GM23248 (cell line): ENCODE results near the gene RUFY1. TPM values are rescaled to one million over a fixed set of nuclear protein-coding genes. Genes with fewer than 3 reads are reported as not detected.

Source experiments
- DNase-seq: peaks from one replicate; pipeline ENCODE4 v3.0.0-alpha.2; 2015
- H2AFZ ChIP-seq: fragments of 200-600 bp; sonication (generic); 2 replicates; pipeline ENCODE4 v1.6.1; 2016; ENCODE audit warnings: antibody characterized with exemption
- H3F3A ChIP-seq: fragments of 200-600 bp; sonication (generic); 2 replicates; pipeline ENCODE4 v1.6.1; 2016; ENCODE audit warnings: mild to moderate bottlenecking, antibody characterized with exemption, mixed run types; ENCODE audit not compliant: insufficient read depth
- H3K27ac ChIP-seq: fragments of 200-600 bp; sonication (generic); 2 replicates; pipeline ENCODE4 v1.5.1; 2016; ENCODE audit warnings: mild to moderate bottlenecking
- H3K27me3 ChIP-seq: fragments of 200-600 bp; sonication (generic); replicated peaks from 2 replicates; pipeline ENCODE4 v1.6.1; 2016; ENCODE audit warnings: mild to moderate bottlenecking; ENCODE audit not compliant: insufficient read depth
- H3K36me3 ChIP-seq: fragments of 200-600 bp; sonication (generic); 2 replicates; pipeline ENCODE4 v1.6.1; 2016; ENCODE audit warnings: low read depth, mild to moderate bottlenecking
- H3K4me1 ChIP-seq: fragments of 200-600 bp; sonication (generic); 2 replicates; pipeline ENCODE4 v1.6.1; 2016; ENCODE audit warnings: mild to moderate bottlenecking; ENCODE audit not compliant: insufficient read depth
- H3K4me2 ChIP-seq: fragments of 200-600 bp; sonication (generic); one replicate; pipeline ENCODE4 v1.6.1; 2016; ENCODE audit warnings: mild to moderate bottlenecking; ENCODE audit not compliant: unreplicated experiment
- H3K4me3 ChIP-seq: fragments of 200-600 bp; sonication (generic); 2 replicates; pipeline ENCODE4 v1.5.1; 2016; ENCODE audit warnings: mild to moderate bottlenecking
- H3K79me2 ChIP-seq: fragments of 200-600 bp; sonication (generic); 2 replicates; pipeline ENCODE4 v1.6.1; 2016; ENCODE audit warnings: mild to moderate bottlenecking; ENCODE audit not compliant: insufficient read depth
- H3K9ac ChIP-seq: fragments of 200-600 bp; sonication (generic); 2 replicates; pipeline ENCODE4 v1.6.1; 2016; ENCODE audit warnings: mild to moderate bottlenecking
- H3K9me2 ChIP-seq: fragments of 200-600 bp; sonication (generic); 2 replicates; pipeline ENCODE4 v1.6.1; 2016; ENCODE audit warnings: mixed run types, mild to moderate bottlenecking, moderate library complexity; ENCODE audit not compliant: insufficient read depth
- H3K9me3 ChIP-seq: fragments of 200-600 bp; sonication (generic); one replicate; pipeline ENCODE4 v1.6.1; 2017; ENCODE audit warnings: low read depth
- H4K20me1 ChIP-seq: fragments of 200-600 bp; sonication (generic); 2 replicates; pipeline ENCODE4 v1.6.0; 2016; ENCODE audit not compliant: insufficient read depth
- EZH2 ChIP-seq: fragments of 200-600 bp; sonication (generic); IDR thresholded peaks from 2 replicates; pipeline ENCODE4 v1.6.1; 2018; ENCODE audit warnings: antibody characterized with exemption, mild to moderate bottlenecking; ENCODE audit not compliant: insufficient read depth, poor library complexity, severe bottlenecking
- EZH2phosphoT487 ChIP-seq: fragments of 200-600 bp; sonication (generic); IDR thresholded peaks from 2 replicates; pipeline ENCODE4 v1.6.1; 2018; ENCODE audit warnings: antibody characterized with exemption, moderate library complexity, mild to moderate bottlenecking, low read depth; ENCODE audit not compliant: insufficient read depth
- WGBS, 2 experiments: methylation state at CpG; one replicate each; pipeline ENCODE4 v1.1.6; 2015 to 2017; ENCODE audit warnings: low lambda C conversion rate in 2 of 2, low coverage in 1 of 2; ENCODE audit errors: missing lambda C conversion rate in 2 of 2; 5-methylcytosine and 5-hydroxymethylcytosine counted together
- in situ Hi-C: fragments of 300-500 bp; cut with MboI; formaldehyde crosslinking; loops from 2 replicates; pipeline ENCODE4 v1.15.0; 2020
- polyA plus RNA-seq: library from polyadenylated mRNA; unstranded; fragments of >200 nt; fragmentation: Nextera tagmentation; extraction: Ambion mirVana; gene quantifications from 2 replicates; pipeline ENCODE4 v1.2.1, GENCODE V29; 2016
- total RNA-seq: library from RNA; depleted of rRNA; stranded (reverse); fragments of >200 nt; shearing (Covaris generic); gene quantifications from 2 replicates; pipeline ENCODE4 v1.2.3, GENCODE V29; 2014

RUFY1 gene
- total and polyA plus RNA-seq, 2 experiments from 2014 or later: 27.2 to 41.9 TPM

DNA sequence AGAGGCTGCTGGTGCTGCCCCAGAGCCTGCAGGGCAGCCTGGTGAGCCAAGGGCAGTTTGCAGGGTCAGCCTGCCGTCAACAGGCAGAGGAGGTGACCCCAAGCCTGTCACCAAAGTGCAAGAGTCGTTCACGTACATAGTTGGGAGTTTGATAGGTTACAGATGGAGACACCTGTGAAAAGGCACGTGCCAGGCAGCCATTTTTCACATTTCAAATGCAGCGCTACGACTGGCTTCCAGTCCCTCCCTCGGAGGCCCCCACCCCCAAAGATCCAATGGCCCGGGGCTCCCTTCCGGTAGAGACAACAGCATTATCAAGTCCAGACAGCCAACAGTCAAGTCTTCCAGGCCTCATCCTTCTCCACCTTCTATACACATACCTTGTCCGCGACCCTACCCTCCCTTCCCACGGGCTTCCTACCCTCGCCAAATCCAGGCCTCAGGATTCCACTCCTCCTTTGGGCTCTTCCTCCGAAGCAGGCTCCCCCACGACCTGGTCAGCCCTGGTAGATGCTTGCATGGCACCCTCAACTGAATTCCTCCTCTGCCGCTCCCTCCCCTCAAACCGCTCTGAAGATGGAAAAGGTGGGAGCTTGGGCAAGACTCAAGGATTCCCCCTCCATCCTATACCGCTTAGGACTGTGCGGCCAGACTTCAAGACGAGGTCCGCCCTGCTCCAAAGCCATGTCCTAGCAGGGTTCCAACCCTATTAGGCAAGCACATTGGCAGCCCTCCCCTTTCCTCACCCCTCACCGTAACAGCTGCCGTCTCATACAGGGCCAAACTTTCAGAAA lies 60.0 kb downstream of the RUFY1 start:
- no peaks in the 10 kb centered on the region for H3K9me3 ChIP-seq
- peaks cover 36% of the 10 kb centered on the region for H3K79me2 ChIP-seq
- H3K4me3 ChIP-seq: no peak overlapping the region
- H3K36me3 ChIP-seq: peaks cover 56% of the 10 kb centered on the region
- H3K4me1 ChIP-seq: no peaks in the 10 kb centered on the region
- H2AFZ ChIP-seq: no peak overlapping the region
- no peak overlapping the region for H3K4me2 ChIP-seq
- in situ Hi-C loops: no loop called here
- no peak for DNase-seq
- H4K20me1 ChIP-seq: no peaks in the 10 kb centered on the region; the same call in 1 of the 2 replicates
- peaks cover 89% of the 10 kb centered on the region for H3F3A ChIP-seq
- no peaks in the 10 kb centered on the region for H3K27me3 ChIP-seq
- no peak for TF ChIP-seq EZH2
- TF ChIP-seq EZH2phosphoT487: no peak
- H3K27ac ChIP-seq: no peak overlapping the region
- 76% methylated on average over 23 of the region's 23 CpGs for WGBS, 2 experiments
- no peaks in the 10 kb centered on the region for H3K9me2 ChIP-seq
- no peak overlapping the region for H3K9ac ChIP-seq

DNA sequence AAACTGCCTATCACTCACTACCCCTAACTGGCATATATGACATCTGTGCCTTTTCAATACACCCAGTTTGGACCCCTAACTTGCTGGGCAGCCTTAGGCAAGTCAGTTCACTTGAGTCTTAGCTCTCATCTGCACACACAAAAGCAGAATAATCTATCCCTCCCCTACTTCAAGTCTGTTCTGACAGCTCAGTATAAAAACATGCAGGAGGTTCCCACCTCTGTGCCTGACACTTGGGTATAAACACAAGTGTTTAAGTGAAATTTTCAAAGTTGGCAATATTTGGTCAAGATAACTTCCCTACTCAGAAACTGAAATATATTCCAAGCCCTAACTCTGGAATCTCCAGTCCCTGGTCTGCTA lies 60.5 kb downstream of the RUFY1 start:
- TF ChIP-seq EZH2phosphoT487: no peak
- no peak for TF ChIP-seq EZH2
- H3K36me3 ChIP-seq: peaks cover 61% of the 10 kb centered on the region
- H4K20me1 ChIP-seq: peaks cover 3% of the 10 kb centered on the region; the same call in 1 of the 2 replicates
- no peak overlapping the region for H3K4me3 ChIP-seq
- no peaks in the 10 kb centered on the region for H3K4me1 ChIP-seq
- in situ Hi-C loops: no loop called here
- DNase-seq: no peak
- no peaks in the 10 kb centered on the region for H3K9me2 ChIP-seq
- no peaks in the 10 kb centered on the region for H3K27me3 ChIP-seq
- no peak overlapping the region for H3K27ac ChIP-seq
- H2AFZ ChIP-seq: no peak overlapping the region
- peaks cover 42% of the 10 kb centered on the region for H3K79me2 ChIP-seq
- H3K9me3 ChIP-seq: no peaks in the 10 kb centered on the region
- H3K4me2 ChIP-seq: no peak overlapping the region
- peaks cover 89% of the 10 kb centered on the region for H3F3A ChIP-seq
- no peak overlapping the region for H3K9ac ChIP-seq

DNA sequence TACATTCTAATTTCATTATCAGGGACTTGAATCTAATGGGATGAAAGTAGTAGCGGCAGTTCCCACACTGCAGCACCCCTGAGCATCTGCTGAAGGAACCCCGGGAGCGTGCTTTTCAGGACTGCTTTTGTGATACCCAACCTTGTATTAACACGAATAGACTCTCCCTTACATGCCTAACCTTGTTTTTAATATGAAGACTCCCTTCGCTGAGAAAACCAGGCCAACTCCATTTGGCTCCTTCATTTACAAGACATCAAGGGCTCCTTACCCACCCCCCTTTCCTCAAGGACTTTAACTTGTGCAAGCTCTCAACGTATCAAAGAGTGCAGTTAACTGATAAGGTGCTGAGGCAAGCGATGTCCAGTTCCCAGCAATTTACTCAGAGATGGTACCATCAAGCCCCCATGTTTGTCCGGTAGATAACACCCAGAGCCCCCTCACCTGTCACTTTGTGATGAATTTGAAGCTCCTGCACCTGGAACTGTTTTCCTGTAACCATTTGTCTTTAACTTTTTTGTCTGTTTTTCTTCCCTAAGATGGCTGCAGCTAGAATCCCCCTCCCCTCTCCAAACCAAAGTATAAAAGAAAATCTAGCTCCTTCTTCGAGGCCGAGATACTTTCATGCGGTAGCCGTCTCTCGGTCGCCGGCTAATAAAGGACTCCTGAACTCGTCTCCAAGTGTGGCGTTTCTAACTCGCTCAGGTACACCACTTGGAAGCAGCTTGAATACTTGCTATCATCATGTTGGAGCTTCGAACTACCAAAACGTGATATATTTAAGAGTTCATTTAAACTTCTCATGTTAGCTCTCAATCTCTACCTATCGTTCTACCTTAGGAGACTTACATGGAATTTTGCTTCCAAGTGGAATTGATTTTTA lies 62.5 kb downstream of the RUFY1 start:
- no peak for DNase-seq
- H3K9me3 ChIP-seq: no peaks in the 10 kb centered on the region
- H3K9me2 ChIP-seq: no peaks in the 10 kb centered on the region
- H3K4me2 ChIP-seq: no peak overlapping the region
- H2AFZ ChIP-seq: no peak overlapping the region
- H3K4me3 ChIP-seq: no peak overlapping the region
- H3K27me3 ChIP-seq: no peaks in the 10 kb centered on the region
- 78 to 79% methylated on average over 21 of the region's 21 CpGs for WGBS, 2 experiments
- no peaks in the 10 kb centered on the region for H3K4me1 ChIP-seq
- H3K9ac ChIP-seq: no peak overlapping the region
- in situ Hi-C loops: no loop called here
- H3K79me2 ChIP-seq: peaks cover 62% of the 10 kb centered on the region
- no peak for TF ChIP-seq EZH2
- TF ChIP-seq EZH2phosphoT487: no peak
- H3K36me3 ChIP-seq: peaks cover 81% of the 10 kb centered on the region
- H3K27ac ChIP-seq: peak overlapping the region; percentile 35
- H4K20me1 ChIP-seq: peaks cover 19% of the 10 kb centered on the region
- H3F3A ChIP-seq: peaks cover 89% of the 10 kb centered on the region

DNA sequence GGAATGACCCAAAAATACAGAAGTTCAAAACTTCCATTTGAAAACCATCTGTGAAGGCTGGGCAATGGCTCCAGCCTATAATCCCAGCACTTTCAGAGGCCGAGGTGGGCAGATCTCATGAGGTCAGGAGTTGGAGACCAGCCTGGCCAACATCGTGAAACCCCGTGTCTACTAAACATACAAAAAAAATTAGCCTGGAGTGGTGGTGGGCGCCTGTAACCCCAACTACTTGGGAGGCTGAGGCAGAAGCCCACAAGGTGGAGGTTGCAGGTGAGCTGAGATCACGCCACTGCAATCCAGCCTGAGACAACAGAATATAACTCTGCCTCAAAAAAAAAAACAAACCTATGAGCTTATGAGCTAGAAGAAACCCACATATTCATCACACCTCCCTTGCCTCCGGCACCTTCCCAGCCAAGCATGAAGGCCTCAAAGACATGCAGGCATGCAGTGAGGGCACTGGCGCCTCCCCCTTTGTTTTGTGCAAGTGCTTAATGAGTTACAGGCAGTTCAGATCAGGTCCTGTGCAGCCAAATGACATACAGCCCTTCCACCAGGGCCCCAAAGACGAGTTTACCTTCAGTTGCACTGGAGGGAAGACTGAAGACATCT lies 63.2 kb downstream of the RUFY1 start:
- H3K9ac ChIP-seq: no peak overlapping the region
- H3K4me2 ChIP-seq: no peak overlapping the region
- H3K27me3 ChIP-seq: no peaks in the 10 kb centered on the region
- TF ChIP-seq EZH2 (no peak), EZH2phosphoT487 (no peak)
- H3K27ac ChIP-seq: peak overlapping the region; percentile 35
- no peak for DNase-seq
- H3K9me2 ChIP-seq: no peaks in the 10 kb centered on the region
- no peak overlapping the region for H3K4me3 ChIP-seq
- H3K4me1 ChIP-seq: peaks cover 3% of the 10 kb centered on the region; the same call in 1 of the 2 replicates
- H3K36me3 ChIP-seq: peaks cover 88% of the 10 kb centered on the region
- no peak overlapping the region for H2AFZ ChIP-seq
- in situ Hi-C loops: no loop called here
- 61% methylated on average over 8 of the region's 8 CpGs for WGBS, 2 experiments
- H3K9me3 ChIP-seq: no peaks in the 10 kb centered on the region
- H3F3A ChIP-seq: peaks cover 89% of the 10 kb centered on the region
- H3K79me2 ChIP-seq: peaks cover 69% of the 10 kb centered on the region
- peaks cover 26% of the 10 kb centered on the region for H4K20me1 ChIP-seq
